HG03469 (cell line): ENCODE measurements around the gene AIPL1.

Source experiments
- ATAC-seq: cut with Tn5 transposase; IDR thresholded peaks from one replicate; pipeline ENCODE4 v1.9.1; 2021; ENCODE audit warnings: mild to moderate bottlenecking, moderate library complexity, moderate number of reproducible peaks; ENCODE audit not compliant: unreplicated experiment

The AIPL1 gene

DNA sequence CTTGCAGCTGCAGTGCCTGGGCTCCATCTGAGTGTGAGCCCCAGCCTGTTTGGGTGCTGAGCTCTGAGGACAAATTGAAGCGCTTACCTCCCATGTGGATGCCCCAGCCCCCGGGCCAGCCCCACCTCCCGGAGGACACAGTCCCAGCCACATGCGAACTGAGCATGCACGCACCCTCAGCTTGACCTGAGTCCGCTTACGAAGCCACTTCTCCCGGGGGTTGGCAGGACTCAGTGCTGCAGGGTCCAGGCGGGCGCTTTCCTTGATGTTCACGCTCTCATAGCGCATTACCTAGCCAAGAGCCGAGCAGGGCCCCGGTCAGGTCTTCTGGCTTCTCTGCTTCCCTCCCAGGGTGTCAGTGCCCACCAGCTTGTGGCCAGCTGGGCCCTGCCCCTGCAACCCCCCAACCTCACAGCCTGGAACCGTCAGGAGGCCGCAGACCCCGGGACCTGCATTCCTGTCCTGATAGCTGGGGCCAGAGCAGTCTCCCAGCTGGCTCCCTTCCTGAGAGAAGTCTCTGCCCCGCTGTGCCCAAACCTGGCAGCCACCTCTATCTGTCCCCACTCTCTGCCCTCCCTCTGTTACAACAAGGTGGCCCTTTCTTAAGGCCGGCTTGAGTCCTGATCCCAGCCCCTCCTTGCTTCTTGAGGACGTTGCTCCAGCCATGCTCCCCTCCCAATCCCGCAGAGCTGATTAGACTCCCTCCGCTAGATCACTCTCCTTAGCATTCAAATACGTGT is 33.3 kb upstream of the AIPL1 start:
- ATAC-seq: no peak

DNA sequence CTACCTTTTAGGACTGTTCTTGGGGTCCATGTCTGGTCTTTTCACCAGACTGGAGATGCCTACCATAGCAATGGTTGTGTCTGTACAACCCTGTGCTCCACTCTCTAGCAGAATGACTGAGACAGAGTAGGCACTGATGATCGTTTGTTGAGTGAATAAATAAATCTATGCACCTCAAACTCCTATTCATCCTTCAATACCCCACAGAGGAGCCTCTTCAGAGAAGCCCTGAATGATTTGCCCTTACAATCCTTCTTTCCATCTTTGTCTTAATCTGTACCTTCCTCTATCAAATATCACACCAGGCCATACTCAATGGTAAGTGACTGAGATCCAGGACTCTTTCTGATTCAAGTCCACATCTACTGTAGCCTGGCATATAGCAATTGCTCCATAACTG is 32.6 kb upstream of the AIPL1 start:
- ATAC-seq: no peak

DNA sequence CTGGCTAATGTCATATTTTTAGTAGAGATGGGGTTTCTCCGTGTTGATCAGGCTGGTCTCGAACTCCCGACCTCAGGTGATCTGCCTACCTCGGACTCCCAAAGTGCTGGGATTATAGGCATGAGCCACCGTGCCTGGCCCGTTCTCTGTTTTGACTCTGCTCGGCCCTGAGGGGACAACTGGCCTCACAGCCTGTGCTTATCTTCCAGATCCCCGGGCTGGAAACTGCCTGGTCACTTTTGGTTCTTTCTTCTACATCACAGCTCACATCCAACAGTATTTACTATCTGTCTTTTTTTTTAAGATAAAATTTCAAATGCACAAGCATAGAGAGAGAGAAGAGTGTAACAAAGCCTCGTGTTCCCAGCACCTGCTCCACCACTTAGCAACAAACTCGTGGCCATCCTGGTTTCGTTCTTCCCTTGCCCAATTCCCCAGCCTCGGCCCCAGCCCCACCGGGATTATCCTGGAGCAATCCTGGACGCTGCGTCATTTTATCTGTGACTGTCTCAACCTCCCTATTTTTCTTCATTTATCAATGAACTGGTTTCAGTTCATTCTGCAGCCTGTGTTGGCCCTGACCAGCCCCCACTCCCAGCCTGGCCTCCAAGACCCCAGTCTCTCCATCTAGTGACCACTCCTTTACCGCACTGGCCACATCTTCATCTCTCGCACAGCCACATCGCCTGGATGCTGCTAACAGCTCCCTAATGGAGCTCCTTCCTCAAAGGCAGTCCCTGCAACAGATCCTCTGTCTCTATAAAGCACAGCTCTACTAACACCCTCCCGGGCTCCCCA is 30.5 kb upstream of the AIPL1 start:
- no peak for ATAC-seq

DNA sequence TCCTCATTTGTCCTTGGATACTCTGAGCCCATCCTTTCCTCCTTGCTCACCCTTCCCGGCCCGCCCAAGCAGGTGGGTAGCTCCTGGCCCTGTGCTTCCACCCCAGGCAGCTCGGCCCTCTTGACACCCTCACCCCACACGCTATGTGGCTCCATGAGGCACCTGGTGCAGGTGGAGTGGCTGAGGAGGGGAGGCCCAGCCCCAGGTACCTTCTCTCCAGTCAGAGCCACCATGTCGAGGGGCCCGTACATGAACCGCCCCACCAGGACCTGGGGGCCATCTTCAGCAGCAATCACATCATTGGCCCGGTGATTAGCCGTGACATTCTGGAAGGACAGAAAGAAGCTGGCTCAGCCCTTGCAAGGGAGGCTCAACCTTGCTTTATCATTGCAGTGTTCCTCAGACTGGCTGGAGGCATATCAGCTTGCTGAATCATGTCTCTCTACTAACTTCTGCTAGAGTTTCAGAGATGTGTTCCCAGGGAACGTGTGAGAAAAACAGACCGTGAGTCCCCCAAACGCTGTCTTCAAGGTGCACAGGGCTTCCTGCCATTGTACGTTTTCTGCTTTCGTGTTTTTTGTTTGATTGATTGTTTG is 29.6 kb upstream of the AIPL1 start:
- ATAC-seq: no peak

DNA sequence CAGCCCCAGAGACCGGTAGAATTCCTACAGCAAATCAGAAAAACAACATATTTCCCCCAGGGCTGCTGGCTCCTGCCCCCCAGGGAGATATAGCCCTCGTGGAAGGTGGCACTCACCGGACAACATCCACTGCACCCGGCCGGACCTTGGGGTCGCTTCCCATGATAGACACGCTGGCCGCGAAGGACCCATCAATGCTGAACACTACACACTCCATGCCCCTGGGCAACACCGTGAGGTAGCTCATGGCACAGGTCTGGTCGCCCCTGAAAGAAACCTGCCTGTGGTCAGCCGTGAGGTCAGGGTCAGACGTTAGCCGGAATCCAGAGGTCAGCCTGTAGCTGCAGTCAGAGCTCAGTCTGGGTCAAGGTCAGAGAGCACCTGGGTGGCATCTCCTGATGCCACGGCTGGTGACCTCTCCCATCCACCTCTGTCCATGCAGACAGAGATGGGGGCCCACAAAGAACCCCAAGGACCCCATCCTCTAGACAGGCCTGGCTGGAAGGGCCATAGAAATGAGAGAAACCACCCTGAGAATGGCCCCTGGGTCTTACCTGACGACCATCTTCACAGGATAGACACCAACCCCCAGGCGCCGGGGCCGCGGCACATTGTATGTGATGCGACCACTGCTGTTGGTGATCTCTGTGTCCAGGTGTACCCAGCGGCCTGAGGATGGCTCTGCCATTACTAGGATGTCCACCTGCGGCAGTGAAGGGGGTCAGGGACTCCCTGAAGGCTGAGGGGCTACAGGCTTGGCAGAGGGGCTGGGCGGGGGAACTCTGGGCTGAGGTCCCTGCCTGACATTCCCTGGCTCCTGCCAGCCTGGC is 28.9 kb upstream of the AIPL1 start:
- no peak for ATAC-seq

DNA sequence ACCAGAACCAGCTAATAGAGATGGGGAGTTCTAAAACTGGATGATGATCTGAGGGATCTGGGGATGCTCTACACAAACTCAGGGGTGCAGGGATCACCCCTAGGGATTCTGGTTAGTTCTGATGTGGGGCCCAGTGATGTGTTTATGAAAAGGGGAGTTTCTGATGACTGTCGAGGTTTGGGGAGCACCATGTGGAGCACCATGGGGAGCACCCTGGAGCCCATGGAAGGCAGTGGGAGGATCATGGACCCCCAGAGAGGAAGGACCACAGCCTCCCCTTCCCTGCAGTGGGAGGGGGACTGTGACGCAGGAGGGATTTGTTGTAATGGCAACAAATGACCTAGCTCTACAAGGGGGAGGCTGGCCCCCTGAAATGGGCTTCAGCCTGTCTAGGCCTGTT is 27.8 kb upstream of the AIPL1 start:
- no peak for ATAC-seq

DNA sequence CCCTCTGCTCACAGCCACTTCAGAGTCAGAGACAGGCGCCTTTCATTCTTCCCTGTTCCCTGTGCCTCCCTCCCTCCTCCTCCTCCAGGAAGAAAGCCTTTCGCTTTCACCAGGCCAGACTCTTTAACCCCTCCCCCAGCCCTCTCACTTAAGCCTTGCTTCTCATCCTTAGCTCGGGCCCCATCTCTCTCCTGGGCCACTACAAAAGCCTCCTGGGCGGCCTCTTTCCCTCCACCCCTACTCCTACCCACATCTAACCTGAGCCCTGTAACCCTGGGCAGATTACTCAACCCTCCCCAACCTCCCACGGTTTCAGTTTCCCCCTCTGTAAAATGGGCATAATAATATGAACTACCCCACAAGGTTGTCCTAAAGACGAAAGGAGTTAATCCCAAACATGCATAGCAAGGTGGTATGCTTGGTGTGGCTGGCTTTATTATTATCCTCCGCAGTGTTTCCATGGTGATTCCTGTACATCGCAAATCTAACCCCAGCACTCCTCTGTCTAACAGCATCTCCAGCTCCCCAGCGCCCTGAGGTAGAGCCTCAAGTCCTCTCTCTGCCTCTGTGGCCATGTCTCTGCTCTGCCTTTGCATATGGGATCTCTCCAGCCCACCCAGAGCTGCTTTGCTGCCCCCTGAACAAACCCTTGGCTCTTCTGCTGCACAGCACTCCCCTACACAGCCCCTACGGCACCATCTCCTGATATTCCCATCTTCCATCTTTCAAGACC is 27.0 kb upstream of the AIPL1 start:
- no peak for ATAC-seq

DNA sequence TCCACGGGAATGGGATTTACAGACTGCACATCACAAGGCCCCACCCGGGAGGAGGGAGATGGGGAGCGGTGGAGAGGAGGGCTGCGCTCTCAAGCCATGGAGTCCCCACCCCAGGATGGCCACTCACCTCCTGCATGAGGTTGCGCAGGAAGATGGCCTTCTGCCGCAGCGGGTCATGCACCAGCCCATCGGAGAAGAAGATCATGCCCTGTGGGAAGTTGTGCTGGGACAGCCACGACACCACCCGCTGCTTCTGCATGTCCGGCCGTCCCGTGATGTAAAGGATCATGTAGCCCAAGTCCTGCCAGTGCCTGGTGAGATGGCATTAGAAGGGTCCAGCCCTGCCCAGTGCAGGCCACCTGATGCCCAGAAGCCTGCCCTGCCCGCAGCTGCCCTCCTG is 26.3 kb upstream of the AIPL1 start:
- ATAC-seq: no peak

DNA sequence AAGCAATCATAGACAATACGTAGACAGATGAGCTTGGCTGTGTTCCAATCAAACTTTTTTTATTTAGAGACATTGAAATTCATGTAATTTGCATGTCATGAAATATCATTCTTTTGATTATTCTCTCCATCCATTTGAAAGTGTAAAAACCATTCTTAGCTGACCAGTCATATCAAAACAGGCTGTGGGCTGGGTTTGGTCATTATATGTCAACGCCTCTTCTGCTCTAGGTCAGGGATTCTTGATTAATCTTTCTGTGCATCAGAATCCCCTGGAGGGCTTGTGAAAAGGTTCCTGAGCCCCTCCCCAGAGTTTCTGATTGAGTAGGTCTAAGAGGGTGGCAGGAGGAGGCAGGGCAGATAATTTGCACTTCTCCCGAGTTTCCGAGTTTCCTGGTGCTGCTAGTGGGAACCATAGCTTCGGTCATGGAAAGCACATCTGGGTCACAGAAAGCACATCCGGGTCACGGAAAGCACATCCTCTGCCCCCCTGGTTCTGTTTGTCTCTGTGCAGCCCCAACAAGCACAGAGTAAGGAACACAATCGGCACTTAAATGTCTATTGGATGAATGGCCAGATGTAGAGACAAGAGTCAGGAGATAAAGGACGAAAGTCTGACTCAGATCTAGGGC is 25.7 kb upstream of the AIPL1 start:
- ATAC-seq: no peak

DNA sequence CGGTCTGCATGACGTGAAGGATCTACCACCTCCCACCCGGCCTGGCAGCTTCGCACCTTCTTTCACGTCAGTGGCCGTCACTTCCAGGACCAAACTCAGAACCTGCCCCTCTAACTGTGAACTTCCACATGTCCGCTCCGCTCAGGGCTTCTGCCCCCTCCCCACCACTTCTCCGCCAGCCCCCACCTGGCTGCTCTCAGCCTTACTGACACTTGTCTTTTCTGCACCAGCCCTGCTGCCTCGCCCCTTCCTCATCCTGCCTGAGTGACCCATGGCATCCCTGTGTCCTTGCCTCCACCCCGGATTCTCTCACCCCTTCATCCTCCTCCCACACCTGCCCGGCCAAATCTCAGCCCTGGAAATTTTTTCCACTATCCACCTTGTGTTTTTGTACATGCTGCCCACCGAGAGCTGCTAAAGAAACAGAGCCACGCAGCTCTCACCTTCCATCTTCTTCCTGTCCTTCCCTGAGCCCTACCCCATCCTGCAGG is 23.6 kb upstream of the AIPL1 start:
- no peak for ATAC-seq

DNA sequence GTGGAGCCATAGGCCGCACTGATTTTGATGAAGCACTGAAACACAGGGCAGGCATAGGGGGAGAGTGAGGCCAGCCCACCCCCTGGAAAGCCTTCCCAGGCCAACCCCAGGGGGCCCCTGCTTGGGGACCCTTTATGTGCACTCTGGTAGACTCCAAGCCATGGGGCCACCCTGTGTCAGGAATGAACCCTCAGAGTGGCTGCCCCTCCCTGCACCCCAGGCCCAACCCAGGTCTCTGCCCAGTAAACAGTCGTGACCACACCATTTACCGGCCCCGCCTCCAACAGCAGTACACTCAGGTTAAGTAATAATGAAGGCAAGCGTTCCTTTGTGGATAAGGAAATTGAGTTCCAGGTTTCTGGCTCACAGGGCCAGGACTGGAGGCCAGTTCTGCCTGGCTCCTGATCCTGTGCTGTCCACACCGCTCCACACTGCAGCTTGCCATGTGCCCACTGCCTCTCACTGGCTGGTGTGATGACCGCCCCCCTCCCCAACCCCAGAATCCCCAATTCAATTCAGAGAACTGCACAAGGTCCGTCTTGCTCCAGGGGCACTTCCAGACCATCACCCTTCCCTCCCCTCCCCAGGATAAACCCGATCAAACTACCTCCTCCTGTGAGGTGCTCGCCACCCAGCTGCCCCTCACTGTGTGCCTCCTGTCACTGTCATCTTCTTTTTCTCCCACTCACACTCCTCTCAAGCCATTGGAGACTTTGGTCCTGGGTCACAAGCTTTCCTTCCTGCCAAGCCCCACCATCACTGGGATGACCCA is 23.0 kb upstream of the AIPL1 start:
- ATAC-seq: no peak

DNA sequence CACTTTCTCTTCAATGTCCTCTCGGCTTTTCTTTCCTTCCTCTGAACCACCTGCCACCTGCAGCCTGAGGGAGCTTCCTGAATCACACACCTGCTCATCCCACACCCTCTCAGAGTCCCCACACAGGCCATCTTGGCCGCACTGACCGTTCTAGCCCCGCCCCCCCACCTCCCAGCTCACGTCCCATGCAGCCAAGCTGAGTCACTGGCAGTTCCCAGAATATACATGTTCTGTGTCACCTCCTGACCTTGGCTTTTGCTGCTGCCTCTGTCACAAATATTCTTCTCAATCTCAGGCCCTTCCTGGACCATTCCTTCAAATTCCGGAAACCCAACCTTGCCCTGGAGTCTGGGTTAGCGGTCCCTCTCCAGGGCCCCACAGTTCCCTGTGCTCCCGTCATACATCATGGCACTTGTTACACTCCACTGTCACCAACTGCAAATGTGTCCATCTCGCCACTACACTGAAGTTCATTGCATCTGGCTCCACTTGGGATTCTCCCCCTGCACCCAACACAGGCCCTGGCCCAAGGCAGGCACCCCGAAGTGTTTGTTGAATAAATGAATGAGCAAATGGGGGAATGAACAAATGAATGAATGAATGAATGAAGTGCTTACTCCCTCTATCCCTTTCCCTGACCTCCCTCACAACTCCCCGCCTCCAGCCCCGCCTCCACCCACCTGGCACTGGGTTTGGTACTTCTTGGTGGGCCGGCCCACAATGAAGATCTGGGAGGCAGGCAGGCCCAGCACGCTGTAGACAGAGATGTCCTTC is 22.2 kb upstream of the AIPL1 start:
- no peak for ATAC-seq

DNA sequence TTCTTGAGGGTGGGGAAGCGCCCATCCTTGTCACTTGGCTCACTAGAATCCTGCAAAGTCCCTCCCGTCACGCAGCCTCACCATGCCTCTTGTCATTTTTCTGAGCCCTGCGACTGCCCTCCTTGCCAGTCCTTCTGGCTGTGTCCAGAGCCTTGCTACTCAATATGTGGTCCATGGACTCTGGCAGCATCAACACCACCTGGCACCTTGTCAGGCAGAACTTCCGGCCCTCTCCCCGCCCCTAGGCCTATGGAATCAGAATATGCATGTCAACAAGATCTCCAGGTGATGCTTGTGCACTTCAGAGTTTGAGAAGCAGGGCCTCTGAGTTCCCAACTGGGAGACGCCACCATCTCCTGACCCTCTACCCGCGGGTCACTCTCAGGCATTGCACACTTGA is 21.4 kb upstream of the AIPL1 start:
- ATAC-seq: no peak

DNA sequence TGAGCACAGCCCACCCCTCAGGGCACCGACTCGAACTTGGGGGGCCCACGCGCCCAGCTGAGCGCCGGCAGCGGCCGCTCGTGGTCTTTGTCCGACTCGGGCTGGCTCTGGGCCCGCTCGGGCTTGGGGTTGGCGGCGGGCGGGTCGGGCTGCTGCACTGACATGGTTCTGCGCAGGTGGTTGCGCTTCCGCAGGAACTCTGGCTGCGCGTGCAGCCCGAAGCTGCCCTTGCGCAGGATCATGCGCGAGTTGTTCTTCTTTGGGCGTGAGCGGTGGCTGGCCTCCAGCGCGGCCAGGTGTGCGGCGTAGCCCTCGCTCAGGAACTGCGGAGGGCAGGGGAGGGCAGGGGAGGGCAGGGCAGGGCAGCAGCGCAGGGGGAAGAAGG is 20.4 kb upstream of the AIPL1 start:
- ATAC-seq: no peak

DNA sequence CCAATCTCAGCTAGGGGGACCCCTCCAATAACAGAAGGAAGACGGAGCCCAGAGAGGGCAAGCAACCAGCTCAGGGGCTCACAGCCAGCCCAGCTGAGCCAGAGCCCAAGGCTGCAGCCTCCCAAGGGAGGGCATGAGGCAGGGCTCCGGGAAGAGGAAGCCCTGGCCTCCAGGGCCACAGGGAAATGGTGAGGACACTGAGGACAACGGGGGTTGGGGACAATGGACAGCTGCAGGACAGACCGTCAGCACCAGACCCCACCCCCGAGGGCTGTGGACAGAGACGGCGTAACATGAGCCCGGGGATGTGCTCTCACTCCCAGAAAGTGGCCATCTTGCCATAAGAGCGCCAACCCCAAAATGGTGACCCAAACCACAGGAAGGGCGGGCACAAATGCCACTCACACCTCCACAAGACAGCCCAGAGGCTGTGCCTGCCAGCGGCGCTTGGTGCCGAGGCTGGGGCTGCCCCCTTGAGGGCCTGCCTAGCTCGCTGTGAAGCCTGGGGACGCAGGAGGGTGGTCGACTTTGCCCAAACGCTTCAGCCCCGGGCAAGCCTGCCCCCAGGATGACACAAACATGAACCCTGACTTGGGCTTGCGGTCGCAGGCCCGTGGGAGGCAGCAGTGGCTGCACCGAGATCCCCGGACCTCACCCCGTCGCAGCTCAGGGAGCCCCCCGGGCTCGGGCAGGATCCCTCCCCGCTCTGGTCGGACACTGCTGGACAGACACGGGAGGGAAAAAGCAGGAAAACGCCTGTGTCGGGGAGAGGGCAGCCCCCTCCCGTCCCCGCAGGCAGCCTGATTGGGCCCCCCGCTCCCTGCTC is 19.8 kb upstream of the AIPL1 start:
- no peak for ATAC-seq

DNA sequence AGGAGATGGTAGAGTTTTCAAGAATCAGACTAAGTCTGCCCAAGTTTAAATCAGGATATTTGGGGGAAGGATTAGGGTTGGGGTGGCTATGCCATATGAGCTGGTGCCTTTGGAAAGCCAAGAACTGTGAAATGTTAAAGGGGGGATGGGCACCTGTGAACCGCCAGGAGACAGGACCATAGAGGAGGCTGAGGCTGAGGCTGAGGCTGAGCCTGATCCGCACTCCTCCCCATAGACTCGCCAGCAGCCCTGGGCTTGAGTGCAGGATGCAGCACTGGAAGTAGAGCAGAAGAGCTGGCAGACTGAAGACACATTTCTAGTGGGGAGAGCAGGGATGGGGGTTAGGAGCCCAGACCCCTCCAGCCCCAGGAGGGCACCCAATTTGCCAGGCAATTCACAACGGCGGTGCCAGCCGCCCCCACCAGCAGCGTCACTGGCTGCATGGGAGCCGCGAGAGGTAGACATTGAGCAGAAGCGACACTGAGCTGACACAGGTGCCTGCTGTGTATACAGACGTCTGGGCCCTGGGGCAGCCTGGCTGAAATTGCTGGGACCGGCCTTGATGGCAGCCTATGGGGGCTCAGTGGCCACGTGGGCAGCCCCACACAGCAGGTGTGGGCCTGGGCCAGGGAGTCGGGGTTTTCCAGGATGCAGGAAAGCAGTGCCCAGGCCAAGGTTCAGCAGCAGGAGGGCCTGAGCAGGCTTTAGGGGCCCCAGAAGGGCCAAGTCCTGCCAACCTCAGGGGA is 18.5 kb upstream of the AIPL1 start:
- ATAC-seq: no peak
